ENCODE results near the gene CSN2.

The CSN2 gene

GRCh38 chr4:69991016-69991415, 25.5 kb upstream of the CSN2 start:
- H3K4me3 ChIP-seq (ENCODE audit: low read depth, low read length): no peak overlapping the region
- DNase-seq (ENCODE audit: low read depth): no peak
- TF ChIP-seq CTCF (IDR thresholded peaks at IDR 0.05; ENCODE audit: low read depth, low read length, missing control alignments): no peak

GRCh38 chr4:69986663-69987062, 21.1 kb upstream of the CSN2 start:
- no peak for TF ChIP-seq CTCF (IDR thresholded peaks at IDR 0.05; ENCODE audit: low read depth, low read length, missing control alignments)
- no peak for DNase-seq (ENCODE audit: low read depth)
- H3K4me3 ChIP-seq (ENCODE audit: low read depth, low read length): no peak overlapping the region

GRCh38 chr4:69984030-69984443, 18.5 kb upstream of the CSN2 start:
- DNase-seq (ENCODE audit: low read depth): no peak
- no peak overlapping the region for H3K4me3 ChIP-seq (ENCODE audit: low read depth, low read length)
- TF ChIP-seq CTCF (IDR thresholded peaks at IDR 0.05; ENCODE audit: low read depth, low read length, missing control alignments): no peak

- DNase-seq (ENCODE audit: low read depth): no peak
- no peak overlapping the region for H3K4me3 ChIP-seq (ENCODE audit: low read depth, low read length)
- TF ChIP-seq CTCF (IDR thresholded peaks at IDR 0.05; ENCODE audit: low read depth, low read length, missing control alignments): no peak
Measured at GRCh38 chr4:69977582-69977981, 12.1 kb upstream of the CSN2 start.

GRCh38 chr4:69974631-69975030, 9.1 kb upstream of the CSN2 start:
- TF ChIP-seq CTCF (IDR thresholded peaks at IDR 0.05; ENCODE audit: low read depth, low read length, missing control alignments): no peak
- no peak overlapping the region for H3K4me3 ChIP-seq (ENCODE audit: low read depth, low read length)
- no peak for DNase-seq (ENCODE audit: low read depth)

GRCh38 chr4:69970071-69970470, 4.5 kb upstream of the CSN2 start:
- H3K4me3 ChIP-seq (ENCODE audit: low read depth, low read length): no peak overlapping the region
- DNase-seq (ENCODE audit: low read depth): no peak
- no peak for TF ChIP-seq CTCF (IDR thresholded peaks at IDR 0.05; ENCODE audit: low read depth, low read length, missing control alignments)

GRCh38 chr4:69957209-69957608, 8.3 kb downstream of the CSN2 start:
- no peak for TF ChIP-seq CTCF (IDR thresholded peaks at IDR 0.05; ENCODE audit: low read depth, low read length, missing control alignments)
- no peak for DNase-seq (ENCODE audit: low read depth)

More at GRCh38 chr4:69957209-69957608, 8.3 kb downstream of the CSN2 start:
- no peak overlapping the region for H3K4me3 ChIP-seq (ENCODE audit: low read depth, low read length)
